ENCODE measurements around the gene FAM219A.
"Not testable (repeated sequence)": the region's sequence is repeated elsewhere in the genome, so short reads cannot be mapped to it uniquely, and the experiment has no call there.

The FAM219A gene

GRCh38 chr9:34440017-34440416 lies 18.4 kb downstream of the FAM219A start:
- H3K4me3 ChIP-seq (ENCODE audit: low read depth, low read length): no peak overlapping the region
- no peak for TF ChIP-seq MAX (IDR thresholded peaks at IDR 0.05; ENCODE audit: low read depth, low read length)
- no peak for TF ChIP-seq POLR2A (IDR thresholded peaks at IDR 0.05; ENCODE audit: extremely low read depth, insufficient read length)
- no peak for TF ChIP-seq MYC (IDR thresholded peaks at IDR 0.05; ENCODE audit: low read depth, low read length)
- no peak for TF ChIP-seq CTCF (IDR thresholded peaks at IDR 0.05; ENCODE audit: low read depth, low read length)
- DNase-seq (ENCODE audit: low read depth): no peak

GRCh38 chr9:34438465-34438864 lies 19.9 kb downstream of the FAM219A start:
- not testable (repeated sequence) for H3K4me3 ChIP-seq (ENCODE audit: low read depth, low read length); DNase-seq (ENCODE audit: low read depth)

- not testable (repeated sequence) for DNase-seq (ENCODE audit: low read depth); H3K4me3 ChIP-seq (ENCODE audit: low read depth, low read length)
Observed at GRCh38 chr9:34437926-34438307, 20.5 kb downstream of the FAM219A start.

GRCh38 chr9:34437006-34437925 lies 21.1 kb downstream of the FAM219A start:
- DNase-seq (ENCODE audit: low read depth): peak; percentile 90
- no peak overlapping the region for H3K4me3 ChIP-seq (ENCODE audit: low read depth, low read length)
- TF ChIP-seq MAX (IDR thresholded peaks at IDR 0.05; ENCODE audit: low read depth, low read length) (peak; percentile 51), CTCF (IDR thresholded peaks at IDR 0.05; ENCODE audit: low read depth, low read length) (peak; percentile 98), MYC (IDR thresholded peaks at IDR 0.05; ENCODE audit: low read depth, low read length) (peak; percentile 16; the same call in 1 of the 2 replicates), POLR2A (IDR thresholded peaks at IDR 0.05; ENCODE audit: extremely low read depth, insufficient read length) (no peak)

GRCh38 chr9:34431667-34432066 lies 26.7 kb downstream of the FAM219A start:
- DNase-seq (ENCODE audit: low read depth): no peak
- TF ChIP-seq MAX (IDR thresholded peaks at IDR 0.05; ENCODE audit: low read depth, low read length) (no peak), POLR2A (IDR thresholded peaks at IDR 0.05; ENCODE audit: extremely low read depth, insufficient read length) (no peak), CTCF (IDR thresholded peaks at IDR 0.05; ENCODE audit: low read depth, low read length) (no peak), MYC (IDR thresholded peaks at IDR 0.05; ENCODE audit: low read depth, low read length) (no peak)

GRCh38 chr9:34430843-34431437 lies 27.4 kb downstream of the FAM219A start:
- no peak for TF ChIP-seq POLR2A (IDR thresholded peaks at IDR 0.05; ENCODE audit: extremely low read depth, insufficient read length)
- TF ChIP-seq MYC (IDR thresholded peaks at IDR 0.05; ENCODE audit: low read depth, low read length): no peak
- TF ChIP-seq CTCF (IDR thresholded peaks at IDR 0.05; ENCODE audit: low read depth, low read length): no peak
- no peak for TF ChIP-seq MAX (IDR thresholded peaks at IDR 0.05; ENCODE audit: low read depth, low read length)
- no peak overlapping the region for H3K4me3 ChIP-seq (ENCODE audit: low read depth, low read length)
- DNase-seq (ENCODE audit: low read depth): peak; percentile 81

More at GRCh38 chr9:34431667-34432066, 26.7 kb downstream of the FAM219A start:
- no peak overlapping the region for H3K4me3 ChIP-seq (ENCODE audit: low read depth, low read length)
